ENCODE measurements around the gene MPPED2.

GRCh38 chr11:30474151-30474954, 111.8 kb downstream of the MPPED2 start:
- TF ChIP-seq, protein P1, sequence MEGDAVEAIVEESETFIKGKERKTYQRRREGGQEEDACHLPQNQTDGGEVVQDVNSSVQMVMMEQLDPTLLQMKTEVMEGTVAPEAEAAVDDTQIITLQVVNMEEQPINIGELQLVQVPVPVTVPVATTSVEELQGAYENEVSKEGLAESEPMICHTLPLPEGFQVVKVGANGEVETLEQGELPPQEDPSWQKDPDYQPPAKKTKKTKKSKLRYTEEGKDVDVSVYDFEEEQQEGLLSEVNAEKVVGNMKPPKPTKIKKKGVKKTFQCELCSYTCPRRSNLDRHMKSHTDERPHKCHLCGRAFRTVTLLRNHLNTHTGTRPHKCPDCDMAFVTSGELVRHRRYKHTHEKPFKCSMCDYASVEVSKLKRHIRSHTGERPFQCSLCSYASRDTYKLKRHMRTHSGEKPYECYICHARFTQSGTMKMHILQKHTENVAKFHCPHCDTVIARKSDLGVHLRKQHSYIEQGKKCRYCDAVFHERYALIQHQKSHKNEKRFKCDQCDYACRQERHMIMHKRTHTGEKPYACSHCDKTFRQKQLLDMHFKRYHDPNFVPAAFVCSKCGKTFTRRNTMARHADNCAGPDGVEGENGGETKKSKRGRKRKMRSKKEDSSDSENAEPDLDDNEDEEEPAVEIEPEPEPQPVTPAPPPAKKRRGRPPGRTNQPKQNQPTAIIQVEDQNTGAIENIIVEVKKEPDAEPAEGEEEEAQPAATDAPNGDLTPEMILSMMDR (optimal IDR thresholded peaks at IDR 0.05 in 1 of 3, IDR thresholded peaks at IDR 0.05 in 1 of 3, conservative IDR thresholded peaks at IDR 0.05 in 1 of 3; ENCODE audit: extremely low read depth in 1 of 3, insufficient read depth in 2 of 3, low read length in 3 of 3) = no peak
- no peak for TF ChIP-seq EZH2 (IDR thresholded peaks at IDR 0.05; ENCODE audit: low read length)

Measured in keratinocyte (primary cell).